HEK293 (cell line): ENCODE results near the gene RNF187.

Source experiments
- AEBP2 ChIP-seq: fragments of 450-650 bp; formaldehyde crosslinking; IDR thresholded peaks from 2 replicates; pipeline ENCODE4 v1.5.1; 2016; ENCODE audit warnings: missing biosample characterization, missing genetic modification characterization, borderline replicate concordance
- HOXA7 ChIP-seq: sonication (generic); formaldehyde crosslinking; IDR thresholded peaks from 2 replicates; pipeline ENCODE4 v1.8.1; 2022; ENCODE audit warnings: missing genetic modification reagents, borderline replicate concordance
- KLF1 ChIP-seq: fragments of 450-650 bp; formaldehyde crosslinking; IDR thresholded peaks from 2 replicates; pipeline ENCODE4 v1.5.1; 2016; ENCODE audit warnings: missing biosample characterization, missing genetic modification characterization
- PRDM10 ChIP-seq: fragments of 450-650 bp; formaldehyde crosslinking; IDR thresholded peaks from 2 replicates; pipeline ENCODE4 v1.5.1; 2016; ENCODE audit warnings: missing biosample characterization, missing genetic modification characterization
- ZBTB48 ChIP-seq: fragments of 450-650 bp; formaldehyde crosslinking; IDR thresholded peaks from 2 replicates; pipeline ENCODE4 v1.5.1; 2016; ENCODE audit warnings: missing biosample characterization, missing genetic modification characterization
- ZBTB49 ChIP-seq: fragments of 450-650 bp; formaldehyde crosslinking; IDR thresholded peaks from 2 replicates; pipeline ENCODE4 v1.5.1; 2016; ENCODE audit warnings: missing biosample characterization, missing genetic modification characterization, low read depth
- ZEB2 ChIP-seq: fragments of 450-650 bp; formaldehyde crosslinking; IDR thresholded peaks from 2 replicates; pipeline ENCODE4 v1.5.1; 2016; ENCODE audit warnings: missing biosample characterization, missing genetic modification characterization
- ZNF132 ChIP-seq: fragments of 450-650 bp; formaldehyde crosslinking; IDR thresholded peaks from 2 replicates; pipeline ENCODE4 v1.5.1; 2017; ENCODE audit warnings: missing biosample characterization, missing genetic modification characterization, borderline replicate concordance
- ZNF155 ChIP-seq: fragments of 450-650 bp; formaldehyde crosslinking; IDR thresholded peaks from 2 replicates; pipeline ENCODE4 v1.5.1; 2016; ENCODE audit warnings: missing biosample characterization, missing genetic modification characterization
- ZNF174 ChIP-seq: fragments of 450-650 bp; formaldehyde crosslinking; IDR thresholded peaks from 2 replicates; pipeline ENCODE4 v1.5.0; 2017; ENCODE audit warnings: missing biosample characterization, mild to moderate bottlenecking, missing genetic modification characterization
- ZNF18 ChIP-seq: fragments of 450-650 bp; formaldehyde crosslinking; IDR thresholded peaks from 2 replicates; pipeline ENCODE4 v1.5.1; 2016; ENCODE audit warnings: missing biosample characterization, missing genetic modification characterization
- ZNF19 ChIP-seq: fragments of 450-650 bp; formaldehyde crosslinking; IDR thresholded peaks from 2 replicates; pipeline ENCODE4; 2016; ENCODE audit warnings: missing biosample characterization, missing genetic modification characterization, low read depth
- ZNF202 ChIP-seq: fragments of 450-650 bp; formaldehyde crosslinking; IDR thresholded peaks from 2 replicates; pipeline ENCODE4 v1.5.1; 2016; ENCODE audit warnings: missing biosample characterization, missing genetic modification characterization, borderline replicate concordance
- ZNF239 ChIP-seq: fragments of 450-650 bp; formaldehyde crosslinking; IDR thresholded peaks from 2 replicates; pipeline ENCODE4 v1.5.1; 2016; ENCODE audit warnings: missing biosample characterization, missing genetic modification characterization
- ZNF274 ChIP-seq, 2 experiments: fragments of 200-500 bp in 1 of 2; fragments of 450-650 bp in 1 of 2; sonication (Bioruptor generic) in 1 of 2; formaldehyde crosslinking in 1 of 2; IDR thresholded peaks; 2 replicates each; pipeline versions ENCODE4 v1.5.1 to v1.6.1; 2014 to 2016; ENCODE audit warnings: borderline replicate concordance in 1 of 2, inconsistent platforms in 1 of 2, low read length in 1 of 2, missing biosample characterization in 1 of 2, missing genetic modification characterization in 1 of 2
- ZNF350 ChIP-seq: fragments of 450-650 bp; formaldehyde crosslinking; IDR thresholded peaks from 2 replicates; pipeline ENCODE4 v1.5.0; 2017; ENCODE audit warnings: missing biosample characterization, mild to moderate bottlenecking, missing genetic modification characterization
- ZNF366 ChIP-seq: fragments of 450-650 bp; formaldehyde crosslinking; conservative IDR thresholded peaks from 2 replicates; pipeline ENCODE4 v1.5.1; 2016; ENCODE audit warnings: missing biosample characterization, missing genetic modification characterization
- ZNF48 ChIP-seq: fragments of 450-650 bp; formaldehyde crosslinking; IDR thresholded peaks from 2 replicates; pipeline ENCODE4 v1.5.1; 2016; ENCODE audit warnings: missing biosample characterization, missing genetic modification characterization
- ZNF488 ChIP-seq: fragments of 450-650 bp; formaldehyde crosslinking; IDR thresholded peaks from 2 replicates; pipeline ENCODE4 v1.5.1; 2016; ENCODE audit warnings: missing biosample characterization, missing genetic modification characterization
- ZNF514 ChIP-seq: fragments of 450-650 bp; formaldehyde crosslinking; IDR thresholded peaks from 2 replicates; pipeline ENCODE4 v1.5.1; 2016; ENCODE audit warnings: missing biosample characterization, missing genetic modification characterization
- ZNF571 ChIP-seq: fragments of 450-650 bp; formaldehyde crosslinking; IDR thresholded peaks from 2 replicates; pipeline ENCODE4 v1.5.0; 2017; ENCODE audit warnings: missing biosample characterization, missing genetic modification characterization
- ZNF624 ChIP-seq: fragments of 450-650 bp; formaldehyde crosslinking; IDR thresholded peaks from 2 replicates; pipeline ENCODE4 v1.5.1; 2017; ENCODE audit warnings: missing biosample characterization, missing genetic modification characterization
- ZNF658 ChIP-seq: fragments of 450-650 bp; formaldehyde crosslinking; IDR thresholded peaks from 2 replicates; pipeline ENCODE4; 2016; ENCODE audit warnings: missing biosample characterization, missing genetic modification characterization
- ZNF670 ChIP-seq: fragments of 450-650 bp; formaldehyde crosslinking; IDR thresholded peaks from 2 replicates; pipeline ENCODE4 v1.5.1; 2016; ENCODE audit warnings: missing biosample characterization, missing genetic modification characterization, low read depth
- ZNF704 ChIP-seq: fragments of 450-650 bp; formaldehyde crosslinking; IDR thresholded peaks from 2 replicates; pipeline ENCODE4 v1.5.1; 2016; ENCODE audit warnings: missing biosample characterization, missing genetic modification characterization
- ZNF707 ChIP-seq: fragments of 450-650 bp; formaldehyde crosslinking; IDR thresholded peaks from 2 replicates; pipeline ENCODE4 v1.5.1; 2016; ENCODE audit warnings: missing biosample characterization, missing genetic modification characterization

Gene RNF187

GRCh38 chr1:228486596-228487335 lies 416 bp upstream of the RNF187 start (continued):
- TF ChIP-seq ZBTB49 (tag by site-specific recombination) (no peak), ZBTB48 (tag by site-specific recombination) (peak; percentile 90; the same call in 1 of the 2 replicates), ZEB2 (tag by site-specific recombination) (peak; percentile 94), ZNF571 (tag by site-specific recombination) (no peak), ZNF132 (tag by site-specific recombination) (no peak), ZNF18 (0 out of 2 replicates have a peak, but pooled peaks have one; percentile 51), PRDM10 (tag by site-specific recombination) (peak; percentile 98), ZNF48 (tag by site-specific recombination) (no peak), ZNF707 (no peak), ZNF704 (tag by site-specific recombination) (no peak), ZNF658 (tag by site-specific recombination) (no peak), KLF1 (tag by site-specific recombination) (peak; percentile 98), ZNF19 (tag by site-specific recombination) (no peak), ZNF670 (tag by site-specific recombination) (no peak), ZNF514 (tag by site-specific recombination) (no peak), ZNF155 (tag by site-specific recombination) (no peak), ZNF350 (no peak), ZNF274 (IDR thresholded peaks at IDR 0.05; ENCODE audit: low read length) (no peak), ZNF274 (tag by site-specific recombination; IDR thresholded peaks at IDR 0.05; ENCODE audit: borderline replicate concordance) (no peak), ZNF488 (tag by site-specific recombination) (peak; percentile 50; the same call in 1 of the 2 replicates), ZNF174 (tag by site-specific recombination) (no peak), ZNF624 (tag by site-specific recombination) (no peak), ZNF366 (tag by site-specific recombination) (peak; percentile 74; the same call in 1 of the 2 replicates), AEBP2 (tag by site-specific recombination) (peak; percentile 91; the same call in 1 of the 2 replicates), ZNF239 (tag by site-specific recombination) (no peak; the same call in none of the 2 replicates), ZNF202 (tag by site-specific recombination) (no peak), HOXA7 (CRISPR knock-in tag) (no peak)
